Activated naive CD4-positive, alpha-beta T cell treated with Interleukin-2 at 50 U/mL for 16 hours (primary cell): ENCODE results near the gene SPEG.
A peak's percentile ranks its signal among the peaks of the same experiment; 100 is the strongest.

ENCODE experiments used
- DNase-seq: peaks from one replicate; pipeline ENCODE4 v3.0.0-alpha.2; 2020

SPEG gene

GRCh38 chr2:219536967-219537366 is 102.3 kb downstream of the SPEG start:
- no peak for DNase-seq

GRCh38 chr2:219537657-219538488 is 103.2 kb downstream of the SPEG start:
- DNase-seq = no peak

GRCh38 chr2:219538504-219538951 is 103.9 kb downstream of the SPEG start:
- no peak for DNase-seq

- DNase-seq = no peak
Measured at GRCh38 chr2:219538956-219539788, 104.5 kb downstream of the SPEG start.

- DNase-seq = no peak
Measured at GRCh38 chr2:219539926-219540678, 105.5 kb downstream of the SPEG start.

- DNase-seq = no peak
Measured at GRCh38 chr2:219540784-219541504, 106.3 kb downstream of the SPEG start.

GRCh38 chr2:219541611-219542180 is 107.1 kb downstream of the SPEG start:
- peak; percentile 87 for DNase-seq

GRCh38 chr2:219542931-219543595 is 108.4 kb downstream of the SPEG start:
- DNase-seq = no peak

GRCh38 chr2:219543596-219544358 is 109.1 kb downstream of the SPEG start, which contains the start of the genes CHPF and TMEM198:
Gene CHPF (minus strand): TSS chr2:219543809. CDS start chr2:219543538, 271 bp downstream.
Gene TMEM198 (plus strand): TSS chr2:219544028. CDS start chr2:219544728, 700 bp downstream.
- DNase-seq = peak; percentile 95

- no peak for DNase-seq
Measured at GRCh38 chr2:219544567-219544966, 109.9 kb downstream of the SPEG start.

GRCh38 chr2:219545295-219545942 is 110.8 kb downstream of the SPEG start:
- no peak for DNase-seq

GRCh38 chr2:219545943-219546352 is 111.3 kb downstream of the SPEG start:
- DNase-seq = no peak

- DNase-seq = no peak
Measured at GRCh38 chr2:219547621-219548020, 113.0 kb downstream of the SPEG start.
